GM12878 (cell line): ENCODE measurements around the gene TOMM40. TPM values are rescaled to one million over a fixed set of nuclear protein-coding genes. Genes with fewer than 3 reads are reported as not detected.

Experiments used
- BACH1 ChIP-seq: fragments of 450-650 bp; IDR thresholded peaks from 2 replicates; pipeline ENCODE4 v1.6.1; 2017; ENCODE audit warnings: mild to moderate bottlenecking, borderline replicate concordance
- CHD2 ChIP-seq: IDR thresholded peaks from 2 replicates; pipeline ENCODE4 v1.6.1; 2011; ENCODE audit warnings: low read depth, low read length, improper control_type of control experiment, borderline replicate concordance
- E2F8 ChIP-seq: fragments of 450-650 bp; IDR thresholded peaks from 2 replicates; pipeline ENCODE4 v1.6.1; 2018; ENCODE audit warnings: mild to moderate bottlenecking, low read depth, moderate library complexity; ENCODE audit not compliant: partially characterized antibody
- EZH2 ChIP-seq: IDR thresholded peaks from 2 replicates; pipeline ENCODE4 v1.6.1; 2012; ENCODE audit warnings: low read depth, mild to moderate bottlenecking, control low read depth, inconsistent platforms, low read length, borderline replicate concordance; ENCODE audit not compliant: control insufficient read depth
- HDAC6 ChIP-seq: fragments of 200-600 bp; sonication (generic); IDR thresholded peaks from one replicate; pipeline ENCODE4 v1.8.0; 2017; ENCODE audit warnings: antibody characterized with exemption; ENCODE audit not compliant: unreplicated experiment
- IKZF1 ChIP-seq: fragments of 450-650 bp; conservative IDR thresholded peaks from 2 replicates; pipeline ENCODE4 v1.6.1; 2017; ENCODE audit warnings: antibody characterized with exemption, mild to moderate bottlenecking
- IRF4 ChIP-seq: IDR thresholded peaks from 2 replicates; pipeline ENCODE4 v1.6.1; 2011; ENCODE audit warnings: low read depth, low read length
- NFXL1 ChIP-seq: fragments of 450-650 bp; IDR thresholded peaks from 2 replicates; pipeline ENCODE4 v1.6.1; 2017; ENCODE audit warnings: antibody characterized with exemption, mild to moderate bottlenecking, borderline replicate concordance
- NFYB ChIP-seq: IDR thresholded peaks from 2 replicates; pipeline ENCODE4 v1.6.1; 2011; ENCODE audit warnings: low read depth, mild to moderate bottlenecking, low read length, improper control_type of control experiment, moderate library complexity; ENCODE audit not compliant: insufficient read depth
- RAD51 ChIP-seq: fragments of 450-650 bp; IDR thresholded peaks from 2 replicates; pipeline ENCODE4 v1.6.1; 2016; ENCODE audit warnings: moderate library complexity, mild to moderate bottlenecking, inconsistent platforms
- RELA ChIP-seq: fragments of 450-650 bp; IDR thresholded peaks from 2 replicates; pipeline ENCODE4 v1.8.0; 2014; ENCODE audit warnings: borderline replicate concordance; ENCODE audit not compliant: partially characterized antibody
- REST ChIP-seq: IDR thresholded peaks from 2 replicates; pipeline ENCODE4 v1.6.1; 2012; ENCODE audit warnings: mild to moderate bottlenecking, low read depth, low read length
- SMARCA5 ChIP-seq: fragments of 450-650 bp; IDR thresholded peaks from 2 replicates; pipeline ENCODE4 v1.6.1; 2017; ENCODE audit warnings: mild to moderate bottlenecking
- SUZ12 ChIP-seq: fragments of 200-600 bp; sonication (generic); IDR thresholded peaks from one replicate; pipeline ENCODE4 v1.6.1; 2018; ENCODE audit warnings: antibody characterized with exemption, mild to moderate bottlenecking; ENCODE audit not compliant: unreplicated experiment
- TAF1 ChIP-seq: IDR thresholded peaks from 2 replicates; pipeline ENCODE4 v1.6.1; 2011; ENCODE audit warnings: mild to moderate bottlenecking, low read depth, low read length, borderline replicate concordance
- WRNIP1 ChIP-seq: IDR thresholded peaks from 2 replicates; pipeline ENCODE4 v1.6.1; 2011; ENCODE audit warnings: low read depth, low read length, improper control_type of control experiment, borderline replicate concordance
- YBX1 ChIP-seq: fragments of 450-650 bp; IDR thresholded peaks from 2 replicates; pipeline ENCODE4 v1.6.1; 2016; ENCODE audit warnings: antibody characterized with exemption
- ZSCAN29 ChIP-seq: fragments of 450-650 bp; IDR thresholded peaks from 2 replicates; pipeline ENCODE4 v1.6.1; 2017; ENCODE audit warnings: mild to moderate bottlenecking, moderate library complexity
- polyA plus RNA-seq, 11 experiments: library from polyadenylated mRNA; depleted of rRNA in 4 of 11; unstranded in 6 of 11; stranded (reverse) in 5 of 11; fragments of >200 nt; fragmentation: Nextera tagmentation in 4 of 11; fragmentation: Illumina TruSeq in 1 of 11; extraction: Ambion mirVana in 4 of 11; extraction: Trizol in 1 of 11; gene quantifications; 1 replicate in 1 of 11; 2 replicates in 10 of 11; pipeline versions ENCODE4 v1.2.1 to v1.2.3, GENCODE V29; 2011 to 2016; ENCODE audit warnings: inconsistent platforms in 2 of 11, missing spikeins in 2 of 11, low read depth in 1 of 11
- total RNA-seq, 4 experiments: library from RNA; depleted of rRNA in 3 of 4; stranded (reverse); fragments of >200 nt in 3 of 4; fragmentation: Illumina TruSeq in 1 of 4; extraction: Trizol in 1 of 4; gene quantifications; 2 replicates each; pipeline versions ENCODE4 v1.2.1 to v1.2.3, GENCODE V29; 2013 to 2021
- TF ChIP-seq, protein P1 (sequence below), 3 experiments: IDR thresholded peaks in 2 of 3; conservative IDR thresholded peaks in 1 of 3; 2 replicates each; pipeline ENCODE4 v1.5.1; 2011; ENCODE audit warnings: low read depth in 3 of 3, low read length in 3 of 3, mild to moderate bottlenecking in 3 of 3, control low read depth in 2 of 3, moderate library complexity in 2 of 3, inconsistent platforms in 1 of 3, mixed read lengths in 1 of 3; ENCODE audit not compliant: control insufficient read depth in 2 of 3, insufficient read depth in 1 of 3; ENCODE audit errors: extremely low read depth in 1 of 3
- TF ChIP-seq, protein P2 (sequence below): IDR thresholded peaks from 2 replicates; pipeline ENCODE4 v1.6.1; 2011; ENCODE audit warnings: borderline replicate concordance, low read depth, mild to moderate bottlenecking, moderate library complexity, mixed read lengths, low read length; ENCODE audit not compliant: insufficient read depth; ENCODE audit errors: extremely low read length

The TOMM40 gene
- total and polyA plus RNA-seq, 10 of the 15 experiments (the other 5 are each of a cell fraction or from before 2014, with no cell fraction given) = 0.85 to 221 (median 99.9) TPM

- TF ChIP-seq REST (no peak), RAD51 (no peak), SMARCA5 (no peak), IRF4 (0 out of 2 replicates have a peak, but pooled peaks have one; percentile 48), E2F8 (no peak), NFYB (no peak; the same call in 1 of the 2 replicates), CHD2 (peak; percentile 93; the same call in 1 of the 2 replicates), ZSCAN29 (no peak), IKZF1 (peak; percentile 41), EZH2 (no peak), YBX1 (no peak), HDAC6 (no peak), TAF1 (peak; percentile 86), RELA (no peak), BACH1 (no peak; the same call in 1 of the 2 replicates), WRNIP1 (0 out of 2 replicates have a peak, but pooled peaks have one; percentile 64), SUZ12 (no peak), NFXL1 (no peak)
- TF ChIP-seq, protein P1, sequence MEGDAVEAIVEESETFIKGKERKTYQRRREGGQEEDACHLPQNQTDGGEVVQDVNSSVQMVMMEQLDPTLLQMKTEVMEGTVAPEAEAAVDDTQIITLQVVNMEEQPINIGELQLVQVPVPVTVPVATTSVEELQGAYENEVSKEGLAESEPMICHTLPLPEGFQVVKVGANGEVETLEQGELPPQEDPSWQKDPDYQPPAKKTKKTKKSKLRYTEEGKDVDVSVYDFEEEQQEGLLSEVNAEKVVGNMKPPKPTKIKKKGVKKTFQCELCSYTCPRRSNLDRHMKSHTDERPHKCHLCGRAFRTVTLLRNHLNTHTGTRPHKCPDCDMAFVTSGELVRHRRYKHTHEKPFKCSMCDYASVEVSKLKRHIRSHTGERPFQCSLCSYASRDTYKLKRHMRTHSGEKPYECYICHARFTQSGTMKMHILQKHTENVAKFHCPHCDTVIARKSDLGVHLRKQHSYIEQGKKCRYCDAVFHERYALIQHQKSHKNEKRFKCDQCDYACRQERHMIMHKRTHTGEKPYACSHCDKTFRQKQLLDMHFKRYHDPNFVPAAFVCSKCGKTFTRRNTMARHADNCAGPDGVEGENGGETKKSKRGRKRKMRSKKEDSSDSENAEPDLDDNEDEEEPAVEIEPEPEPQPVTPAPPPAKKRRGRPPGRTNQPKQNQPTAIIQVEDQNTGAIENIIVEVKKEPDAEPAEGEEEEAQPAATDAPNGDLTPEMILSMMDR (IDR thresholded peaks at IDR 0.05 in 2 of 3, conservative IDR thresholded peaks at IDR 0.05 in 1 of 3; ENCODE audit: control insufficient read depth in 2 of 3, extremely low read depth in 1 of 3, insufficient read depth in 1 of 3, low read depth in 3 of 3, low read length in 3 of 3) = no peak
- TF ChIP-seq, protein P2, sequence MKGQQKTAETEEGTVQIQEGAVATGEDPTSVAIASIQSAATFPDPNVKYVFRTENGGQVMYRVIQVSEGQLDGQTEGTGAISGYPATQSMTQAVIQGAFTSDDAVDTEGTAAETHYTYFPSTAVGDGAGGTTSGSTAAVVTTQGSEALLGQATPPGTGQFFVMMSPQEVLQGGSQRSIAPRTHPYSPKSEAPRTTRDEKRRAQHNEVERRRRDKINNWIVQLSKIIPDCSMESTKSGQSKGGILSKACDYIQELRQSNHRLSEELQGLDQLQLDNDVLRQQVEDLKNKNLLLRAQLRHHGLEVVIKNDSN = no peak
Measured at GRCh38 chr19:44890366-44891015, 563 bp upstream of the TOMM40 start (continued).
